Body of pancreas (tissue), 4 donors: Measurements from ENCODE around the gene NSD2. TPM values are rescaled to one million over a fixed set of nuclear protein-coding genes. Genes with fewer than 3 reads are reported as not detected.
A peak's percentile ranks its signal among the peaks of the same experiment; 100 is the strongest.

Source experiments
- ATAC-seq: fragments of 150-250 bp; one replicate; pipeline ENCODE4 v1.9.1; 2016
- DNase-seq, 4 donors: peaks; one replicate each; pipeline ENCODE4 v3.0.0-alpha.2; 2019
- H3K27ac ChIP-seq, 4 donors: fragments of 200-600 bp; sonication (generic); 1 replicate in 3 of 4; 2 replicates in 1 of 4; pipeline versions ENCODE4 v1.5.1 to v1.6.1; 2016 to 2019; ENCODE audit warnings: mild to moderate bottlenecking in 1 of 4, mixed read lengths in 1 of 4, moderate library complexity in 1 of 4
- H3K27me3 ChIP-seq, 2 donors: fragments of 200-600 bp; sonication (generic); one replicate each; pipeline ENCODE4 v1.6.0; 2016; ENCODE audit warnings: mild to moderate bottlenecking in 1 of 2
- H3K36me3 ChIP-seq, 2 donors: fragments of 200-600 bp; sonication (generic); replicated peaks in 1 of 2; 2 replicates each; pipeline ENCODE4 v1.5.1; 2016; ENCODE audit warnings: low read depth in 2 of 2; ENCODE audit not compliant: insufficient read depth in 1 of 2
- H3K4me1 ChIP-seq: fragments of 200-600 bp; sonication (generic); one replicate; pipeline ENCODE4 v1.6.0; 2016
- H3K4me3 ChIP-seq, 2 donors: fragments of 200-600 bp; sonication (generic); 1 replicate in 1 of 2; 2 replicates in 1 of 2; pipeline ENCODE4 v1.5.1; 2016 to 2019
- H3K9me3 ChIP-seq, 3 donors: fragments of 200-600 bp; sonication (generic); 1 replicate in 2 of 3; 2 replicates in 1 of 3; pipeline ENCODE4 v1.5.1; 2016
- POLR2A ChIP-seq, 3 donors: fragments of 450-650 bp; IDR thresholded peaks; one replicate each; pipeline ENCODE4 v1.6.1; 2016; ENCODE audit warnings: antibody characterized with exemption in 3 of 3, mild to moderate bottlenecking in 2 of 3
- WGBS, 2 donors: methylation state at CpG; one replicate each; pipeline ENCODE4 v1.1.5; 2017; 5-methylcytosine and 5-hydroxymethylcytosine counted together
- intact Hi-C: fragments of 100-400 bp; cut with DNase I; formaldehyde crosslinking; loops from one replicate; pipeline ENCODE4 v1.15.1; 2023
- total RNA-seq, 2 donors: library from RNA; depleted of rRNA; stranded (reverse); fragments of >200 nt; gene quantifications; one replicate each; pipeline ENCODE4 v1.1.0, GENCODE V29; 2016
- TF ChIP-seq, protein P1 (sequence below), 7 experiments: fragments of 450-650 bp in 4 of 7; fragments of 200-600 bp in 3 of 7; sonication (generic) in 3 of 7; IDR thresholded peaks; one replicate each; pipeline ENCODE4 v1.5.1; 2016 to 2019; ENCODE audit warnings: antibody characterized with exemption in 7 of 7

The NSD2 gene
- total RNA-seq, 2 donors from 2014 or later = 38.1 to 40.2 TPM

GRCh38 chr4:1856943-1857699, 14.1 kb upstream of the NSD2 start:
- H3K27ac ChIP-seq = peak overlapping the region; percentile 36 to 85 (median 68)
- no peaks in the 10 kb centered on the region for H3K27me3 ChIP-seq
- DNase-seq (peak; percentile 21 to 34 (median 32)), ATAC-seq (no peak)
- H3K36me3 ChIP-seq = no peaks in the 10 kb centered on the region
- peak overlapping the region; percentile 33 to 66 for H3K4me3 ChIP-seq
- WGBS, 2 donors = 26 to 28% methylated on average over 3 to 28 of the region's 32 CpGs
- intact Hi-C loops = loop anchor here (10.0 kb wide), 1 partner anchor 48 kb away; no protein-coding TSS in a partner anchor
- no peaks in the 10 kb centered on the region for H3K9me3 ChIP-seq
- peaks cover 44% of the 10 kb centered on the region for H3K4me1 ChIP-seq
- TF ChIP-seq POLR2A (IDR thresholded peaks at IDR 0.05) = no peak
- TF ChIP-seq, protein P1, sequence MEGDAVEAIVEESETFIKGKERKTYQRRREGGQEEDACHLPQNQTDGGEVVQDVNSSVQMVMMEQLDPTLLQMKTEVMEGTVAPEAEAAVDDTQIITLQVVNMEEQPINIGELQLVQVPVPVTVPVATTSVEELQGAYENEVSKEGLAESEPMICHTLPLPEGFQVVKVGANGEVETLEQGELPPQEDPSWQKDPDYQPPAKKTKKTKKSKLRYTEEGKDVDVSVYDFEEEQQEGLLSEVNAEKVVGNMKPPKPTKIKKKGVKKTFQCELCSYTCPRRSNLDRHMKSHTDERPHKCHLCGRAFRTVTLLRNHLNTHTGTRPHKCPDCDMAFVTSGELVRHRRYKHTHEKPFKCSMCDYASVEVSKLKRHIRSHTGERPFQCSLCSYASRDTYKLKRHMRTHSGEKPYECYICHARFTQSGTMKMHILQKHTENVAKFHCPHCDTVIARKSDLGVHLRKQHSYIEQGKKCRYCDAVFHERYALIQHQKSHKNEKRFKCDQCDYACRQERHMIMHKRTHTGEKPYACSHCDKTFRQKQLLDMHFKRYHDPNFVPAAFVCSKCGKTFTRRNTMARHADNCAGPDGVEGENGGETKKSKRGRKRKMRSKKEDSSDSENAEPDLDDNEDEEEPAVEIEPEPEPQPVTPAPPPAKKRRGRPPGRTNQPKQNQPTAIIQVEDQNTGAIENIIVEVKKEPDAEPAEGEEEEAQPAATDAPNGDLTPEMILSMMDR (IDR thresholded peaks at IDR 0.05) = no peak

- DNase-seq (no peak), ATAC-seq (no peak)
- TF ChIP-seq, protein P1 (IDR thresholded peaks at IDR 0.05) = no peak
- no peak for TF ChIP-seq POLR2A (IDR thresholded peaks at IDR 0.05)
- no peaks in the 10 kb centered on the region for H3K36me3 ChIP-seq
- intact Hi-C loops = loop anchor here (10.0 kb wide), 1 partner anchor 47 kb away; no protein-coding TSS in a partner anchor
- H3K27ac ChIP-seq = no peak overlapping the region
- no peaks in the 10 kb centered on the region for H3K9me3 ChIP-seq
- 75 to 80% methylated on average over 2 to 4 of the region's 5 CpGs for WGBS, 2 donors
- H3K4me1 ChIP-seq = peaks cover 36% of the 10 kb centered on the region
- H3K27me3 ChIP-seq = no peaks in the 10 kb centered on the region
- H3K4me3 ChIP-seq = no peak overlapping the region
Measured at GRCh38 chr4:1857931-1858330, 13.3 kb upstream of the NSD2 start.

- TF ChIP-seq, protein P1 (IDR thresholded peaks at IDR 0.05) = no peak
- TF ChIP-seq POLR2A (IDR thresholded peaks at IDR 0.05) = no peak
- ATAC-seq (no peak), DNase-seq (no peak)
- Histone ChIP-seq H3K27me3 (no peaks in the 10 kb centered on the region), H3K4me1 (peaks cover 21% of the 10 kb centered on the region), H3K36me3 (no peaks in the 10 kb centered on the region), H3K27ac (no peak overlapping the region), H3K4me3 (no peak overlapping the region), H3K9me3 (no peaks in the 10 kb centered on the region)
- 88 to 93% methylated on average over 1 of the region's 1 CpG for WGBS, 2 donors
- intact Hi-C loops = loop anchor here (10.0 kb wide), 1 partner anchor 45 kb away; no protein-coding TSS in a partner anchor
Measured at GRCh38 chr4:1859389-1859753, 11.8 kb upstream of the NSD2 start.

GRCh38 chr4:1862055-1862911, 8.9 kb upstream of the NSD2 start:
- DNase-seq (no peak), ATAC-seq (no peak)
- 30 to 44% methylated on average over 32 to 45 of the region's 45 CpGs for WGBS, 2 donors
- Histone ChIP-seq H3K4me1 (peaks cover 9% of the 10 kb centered on the region), H3K9me3 (no peaks in the 10 kb centered on the region), H3K27me3 (no peaks in the 10 kb centered on the region), H3K27ac (no peak overlapping the region), H3K36me3 (no peaks in the 10 kb centered on the region), H3K4me3 (no peak overlapping the region)
- intact Hi-C loops = no loop called here
- TF ChIP-seq, protein P1 (IDR thresholded peaks at IDR 0.05) = no peak
- TF ChIP-seq POLR2A (IDR thresholded peaks at IDR 0.05) = no peak
